HG03565 (cell line): Measurements from ENCODE around the gene GOLM1.
"Not testable (repeated sequence)": the region's sequence is repeated elsewhere in the genome, so short reads cannot be mapped to it uniquely, and the experiment has no call there.

Experiments used
- ATAC-seq: cut with Tn5 transposase; IDR thresholded peaks from one replicate; pipeline ENCODE4 v1.9.1; 2021; ENCODE audit warnings: mild to moderate bottlenecking, moderate library complexity; ENCODE audit not compliant: unreplicated experiment

The GOLM1 gene

DNA sequence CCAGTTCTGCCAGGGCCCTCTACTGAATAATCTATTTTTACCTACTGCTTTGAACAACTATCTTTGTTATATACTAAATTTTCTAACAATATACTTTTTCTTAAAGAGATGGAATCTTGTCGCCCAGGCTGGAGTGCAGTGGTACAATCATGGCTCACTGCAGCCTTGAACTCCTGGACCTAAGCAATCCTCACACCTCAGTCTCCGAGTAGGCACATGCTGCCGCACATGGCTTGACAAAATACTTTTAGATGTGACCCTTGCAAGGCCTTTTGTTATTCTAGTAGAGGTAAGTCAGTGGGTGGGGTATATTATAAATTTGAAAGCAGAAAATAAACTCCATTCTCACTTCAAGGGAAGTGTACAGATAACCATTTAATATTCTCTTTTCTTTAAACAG, 7.9 kb downstream of the GOLM1 start:
- no peak for ATAC-seq

DNA sequence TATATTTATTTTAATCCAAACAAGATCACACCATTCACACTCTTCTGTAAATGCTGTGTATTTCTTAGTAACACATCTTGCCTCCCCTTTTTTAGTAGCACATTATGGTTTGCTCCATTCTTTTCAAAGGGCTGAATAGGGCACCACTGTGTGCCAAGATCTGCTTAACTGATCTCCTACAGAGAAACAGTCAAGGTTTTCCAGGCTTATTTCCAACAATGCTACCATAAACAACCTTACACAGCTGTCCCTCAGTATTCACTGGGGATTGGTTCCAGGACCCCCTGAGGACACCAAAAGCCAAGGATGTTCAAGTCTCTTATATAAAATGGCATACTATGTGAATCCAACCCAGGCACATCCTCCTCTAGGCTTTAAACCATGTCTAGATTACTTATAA, 16.5 kb downstream of the GOLM1 start:
- no peak for ATAC-seq

DNA sequence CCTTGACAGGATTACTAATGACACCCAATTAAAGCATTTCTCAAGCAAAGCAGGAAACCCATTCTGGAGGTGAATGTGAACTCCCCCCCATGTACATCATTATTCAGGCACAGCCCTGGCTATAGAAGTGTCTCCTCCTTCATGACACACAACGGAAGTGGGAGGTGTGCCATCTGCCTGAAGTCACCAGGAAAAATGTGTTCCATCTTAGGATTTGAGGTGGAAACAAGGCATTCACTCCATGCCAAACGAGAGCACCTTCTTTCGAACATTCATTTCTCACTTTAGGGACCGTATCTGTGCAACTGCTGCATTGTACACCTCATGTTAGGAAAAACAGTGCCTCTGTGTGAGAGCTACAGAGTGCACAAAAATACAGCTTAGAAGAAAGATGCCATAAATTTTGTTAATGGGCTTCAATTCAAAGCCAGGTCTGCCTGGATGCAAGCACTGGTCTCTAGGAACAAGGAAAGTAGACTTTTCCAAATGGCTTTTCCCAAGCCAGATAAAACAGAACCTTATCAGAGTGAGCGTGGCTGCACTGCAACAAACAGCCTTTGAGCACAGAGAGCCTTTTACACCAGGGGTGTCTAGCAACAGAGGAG, 19.4 kb downstream of the GOLM1 start:
- ATAC-seq: no peak

DNA sequence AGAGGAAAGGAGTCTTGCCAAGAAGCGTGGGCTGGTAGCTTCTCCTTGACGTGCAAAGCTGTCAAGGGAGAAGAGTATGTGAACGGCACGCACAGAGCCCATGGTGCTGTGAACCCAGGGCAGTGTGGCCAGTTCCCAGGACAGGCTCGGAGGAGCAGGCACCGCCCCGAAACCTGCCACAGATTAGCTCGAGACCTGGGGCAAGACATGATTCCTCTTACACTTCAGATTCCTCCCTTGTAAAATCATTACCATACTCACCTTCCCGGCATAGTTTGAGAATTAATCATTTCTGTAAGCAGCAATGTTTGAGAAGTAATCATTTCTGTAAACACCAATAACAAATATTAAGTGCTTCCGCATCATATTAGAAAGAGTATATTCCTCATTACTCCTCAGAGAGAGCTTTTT, 19.9 kb downstream of the GOLM1 start:
- no peak for ATAC-seq

DNA sequence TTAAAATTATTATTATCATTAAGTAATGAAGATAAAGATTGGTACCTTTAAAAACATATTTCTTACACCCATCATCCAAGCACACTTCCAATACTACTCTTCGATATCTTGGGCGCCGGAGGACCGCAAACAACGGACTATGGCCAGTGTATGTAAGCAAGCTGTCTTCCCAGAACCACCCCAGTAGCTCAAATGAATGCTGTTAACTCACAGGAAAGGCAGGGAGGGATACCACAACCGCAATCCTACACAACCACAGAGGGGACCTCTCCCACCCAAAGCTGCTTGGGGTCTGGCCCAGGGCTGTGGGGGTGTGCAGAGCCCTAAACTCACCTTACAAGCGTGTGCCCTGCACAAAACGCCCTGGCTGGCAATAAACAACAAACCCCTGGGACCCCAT, 20.6 kb downstream of the GOLM1 start:
- ATAC-seq: no peak

DNA sequence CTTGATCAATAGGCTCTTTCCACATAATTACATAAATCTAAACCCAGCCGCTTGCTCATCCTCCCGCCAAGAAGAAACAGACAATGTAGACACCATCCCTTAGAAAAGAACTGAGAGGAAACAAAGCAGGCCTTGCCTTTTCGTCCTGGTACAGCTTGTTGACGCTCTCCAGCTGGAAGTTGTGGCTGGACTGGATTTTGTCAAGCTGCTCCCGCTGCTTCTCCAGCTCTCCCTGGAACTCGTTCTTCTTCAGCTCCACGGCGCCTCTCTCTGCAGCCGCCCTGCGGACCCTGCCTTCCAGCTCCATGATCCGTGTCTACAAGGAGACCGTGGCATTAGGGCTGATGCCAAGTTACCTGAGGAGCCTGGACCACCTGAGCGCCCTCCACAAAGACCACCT, 22.1 kb downstream of the GOLM1 start:
- ATAC-seq: no peak

DNA sequence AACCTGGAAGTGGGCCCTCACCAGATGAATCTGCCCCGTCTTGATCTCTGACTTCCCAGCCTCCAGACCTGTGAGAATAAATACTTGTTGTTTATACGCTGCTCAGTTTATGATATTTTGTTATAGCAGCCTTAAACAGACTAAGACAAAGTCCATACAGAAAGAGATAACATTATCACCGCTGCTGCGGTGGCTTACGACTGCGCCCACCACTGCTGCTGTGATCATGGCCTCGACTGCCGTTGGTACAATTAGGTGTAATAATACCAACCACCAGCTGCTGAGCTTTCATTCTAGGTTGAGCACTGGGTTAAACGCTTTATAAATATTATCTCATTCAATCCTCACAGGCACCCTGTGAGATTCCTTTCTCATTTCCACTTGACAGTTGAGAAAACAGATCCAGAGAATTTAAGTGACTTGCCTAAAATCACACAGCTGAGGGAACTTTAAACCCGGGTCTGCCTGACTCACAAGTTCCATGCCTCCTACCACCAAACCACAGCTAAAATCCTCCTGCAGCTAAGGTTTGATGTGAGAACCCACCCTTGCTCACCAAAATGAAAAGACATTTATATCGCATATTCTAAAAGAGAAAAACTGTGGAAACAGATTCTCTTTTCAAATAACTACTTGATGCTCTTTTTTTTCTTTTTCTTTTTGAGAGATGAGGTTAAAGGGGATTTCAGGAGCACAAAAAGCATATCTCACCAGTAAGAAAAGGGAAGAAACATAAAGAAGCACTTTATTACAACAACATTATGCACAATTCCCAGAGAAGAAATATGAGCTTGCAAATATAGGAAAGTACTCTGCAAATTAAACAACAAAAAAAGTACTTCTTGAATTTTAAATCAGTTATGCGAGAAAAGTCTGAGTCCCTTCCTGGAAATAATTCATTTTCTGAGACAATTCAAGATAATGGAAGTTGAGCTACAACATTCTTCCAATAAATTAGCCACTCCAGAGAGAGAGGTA, 23.9 kb downstream of the GOLM1 start:
- ATAC-seq: no peak

DNA sequence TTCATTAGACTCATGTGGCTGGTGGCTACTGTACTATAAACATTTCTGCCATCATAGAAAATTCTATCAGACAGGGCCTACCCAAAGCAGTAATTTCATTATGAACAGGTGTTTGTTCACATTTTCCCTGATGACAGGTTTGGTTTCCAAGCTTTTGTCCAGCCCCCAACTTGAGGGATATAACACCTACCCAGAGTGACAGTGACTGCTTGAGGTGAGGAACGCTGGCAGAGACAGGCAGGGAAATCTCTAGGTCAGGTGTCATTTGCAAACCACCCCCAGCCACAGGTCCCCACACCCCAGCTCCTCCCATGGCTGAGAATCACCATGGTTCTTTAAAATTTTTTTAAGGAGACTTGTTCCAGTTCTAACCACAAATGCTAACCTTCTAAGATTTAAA, 25.5 kb downstream of the GOLM1 start:
- ATAC-seq: no peak

DNA sequence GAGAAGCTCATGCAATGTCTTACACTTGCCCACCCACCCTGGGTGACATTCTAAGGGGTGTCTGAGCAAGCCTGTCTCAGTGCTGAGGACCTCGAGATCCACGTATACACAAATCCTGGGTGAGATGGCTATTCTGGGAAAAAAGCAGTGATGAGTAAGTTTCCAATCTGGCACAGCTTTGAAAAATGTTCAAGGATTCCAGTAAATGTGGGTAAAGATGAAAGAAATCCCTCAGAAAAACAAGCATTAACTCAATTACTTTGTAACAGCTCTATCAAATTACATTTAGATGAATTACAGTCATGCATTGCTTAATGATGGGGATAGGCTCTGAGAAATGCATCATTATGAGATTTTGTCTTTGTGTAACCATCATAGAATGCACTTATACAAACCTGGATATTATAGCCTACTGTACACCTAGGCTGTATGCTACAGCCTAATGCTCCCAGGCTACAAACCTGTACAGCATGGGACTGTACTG, 26.9 kb downstream of the GOLM1 start:
- ATAC-seq: no peak

DNA sequence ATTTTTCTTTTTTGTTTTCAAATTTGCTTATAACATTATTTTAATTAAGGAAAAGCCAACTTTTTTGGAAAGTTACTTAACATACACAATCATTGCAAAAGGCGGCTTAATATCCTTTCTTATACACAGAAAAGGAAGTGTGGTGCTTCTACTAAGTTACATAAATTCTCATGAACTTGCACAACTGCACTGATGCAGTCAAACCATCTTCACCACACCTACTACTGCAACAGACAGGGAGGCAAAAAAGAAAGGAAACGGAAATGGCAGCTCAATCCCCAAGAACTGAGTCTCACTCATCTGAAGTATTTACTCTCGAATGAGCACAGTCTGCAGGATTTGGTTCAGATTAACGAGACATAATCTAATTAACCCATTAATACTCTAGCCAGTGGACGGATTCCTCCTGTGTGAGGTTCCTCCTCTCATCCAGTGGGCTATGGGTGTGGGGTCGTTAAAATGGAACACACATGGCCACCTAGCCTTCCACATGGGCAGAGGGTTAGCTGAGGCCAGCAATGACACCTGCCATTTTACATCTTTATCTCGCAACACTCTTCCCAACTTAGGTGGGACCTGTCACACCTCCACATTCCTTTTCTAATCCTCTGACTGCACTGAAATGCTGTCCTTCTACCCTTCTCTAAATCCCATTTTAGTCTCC, 30.0 kb downstream of the GOLM1 start:
- no peak for ATAC-seq

DNA sequence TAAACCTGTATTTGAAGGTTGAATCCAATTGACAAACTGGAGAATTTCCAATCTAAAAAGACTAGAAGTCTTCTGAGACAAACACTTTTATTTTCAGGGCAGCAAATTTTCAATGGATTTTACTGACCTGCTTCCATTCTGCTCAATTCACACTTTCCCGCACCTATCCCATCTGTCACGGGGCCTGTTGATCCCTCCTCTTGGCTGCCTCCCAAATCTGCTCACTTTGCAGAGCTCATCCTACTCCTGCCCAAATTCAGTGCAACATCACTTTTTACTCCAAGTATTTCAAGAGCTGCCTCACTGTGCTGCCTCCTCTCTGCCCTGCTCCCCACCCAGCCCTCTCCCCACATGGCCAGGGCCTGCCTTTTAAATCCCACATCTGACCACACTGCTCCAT, 35.1 kb downstream of the GOLM1 start:
- ATAC-seq: no peak

DNA sequence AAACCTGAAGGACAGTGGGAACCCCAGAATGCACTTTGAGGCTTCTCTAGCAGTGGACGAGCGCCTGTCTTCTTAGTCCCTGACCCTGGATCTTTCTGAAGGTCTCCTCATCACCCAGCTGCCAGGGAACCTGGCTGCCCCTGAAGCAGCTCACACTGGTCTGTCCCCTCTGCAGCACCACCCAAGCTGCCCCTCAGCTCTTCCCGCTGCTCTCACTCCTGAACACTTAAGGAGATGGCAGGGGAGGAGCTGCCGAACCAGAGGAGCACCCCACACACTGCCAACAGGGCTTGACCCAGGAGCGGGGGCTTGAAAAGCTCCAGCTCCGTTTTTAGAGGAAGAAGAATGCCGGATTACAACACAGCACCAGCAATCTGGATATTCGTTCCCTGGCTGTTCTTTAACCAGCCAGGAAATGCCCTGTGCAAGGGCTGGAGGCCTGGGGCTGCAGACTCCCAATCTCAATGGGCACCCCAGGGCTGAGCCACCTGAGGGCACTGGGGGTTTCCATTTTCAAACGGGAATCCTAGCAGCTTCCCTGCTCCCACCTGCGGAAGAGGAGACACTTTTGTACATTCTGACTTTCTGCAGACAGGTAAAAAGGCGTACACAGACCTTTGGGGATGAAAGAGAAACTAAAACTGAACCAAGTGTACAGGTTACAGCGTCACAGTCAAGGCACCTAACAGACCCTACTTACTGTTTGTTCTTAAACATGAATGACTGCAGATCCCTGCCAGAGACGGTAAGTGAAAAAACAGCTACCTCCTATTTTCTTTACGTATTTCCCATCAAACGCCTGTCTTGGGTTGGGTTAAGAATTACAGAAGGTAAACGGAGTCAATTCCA, 36.3 kb downstream of the GOLM1 start:
- ATAC-seq: no peak

DNA sequence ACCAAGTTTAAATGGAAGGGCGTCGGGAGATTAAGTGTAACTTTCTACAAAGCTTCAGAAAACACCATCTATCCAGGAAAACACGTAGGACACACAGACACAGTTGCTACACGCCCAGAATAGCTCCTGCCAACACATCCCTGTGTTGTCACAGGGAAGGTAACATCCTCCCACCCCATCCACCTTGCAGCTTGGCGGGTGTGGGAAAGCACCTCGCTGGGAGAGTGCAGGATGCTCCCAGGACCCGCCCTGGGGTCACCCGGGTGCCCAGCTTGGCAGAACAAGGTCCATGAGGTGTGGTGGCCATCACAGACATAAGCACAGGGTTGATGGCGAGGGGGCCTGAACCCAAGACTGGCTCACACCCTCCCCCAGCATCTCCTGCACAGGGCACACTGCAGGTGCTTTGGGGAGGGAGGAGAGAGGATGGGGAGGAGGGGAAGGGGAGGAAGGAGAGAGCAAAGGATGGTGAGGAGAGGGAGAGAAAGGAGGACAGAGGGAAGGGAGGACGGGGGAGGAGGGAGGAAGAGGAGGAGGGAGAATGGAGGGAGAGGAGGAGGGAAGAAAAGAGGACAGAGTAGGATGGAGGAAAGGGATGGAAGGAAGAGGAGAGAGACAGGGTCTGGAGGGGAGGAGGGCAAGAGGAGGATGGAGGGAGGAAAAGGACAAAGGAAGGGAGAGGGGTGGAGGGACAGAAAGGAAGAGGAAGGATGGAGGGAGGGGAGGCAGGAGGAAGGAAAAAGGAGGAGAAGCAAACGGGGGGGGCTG, 37.2 kb downstream of the GOLM1 start:
- no peak for ATAC-seq

DNA sequence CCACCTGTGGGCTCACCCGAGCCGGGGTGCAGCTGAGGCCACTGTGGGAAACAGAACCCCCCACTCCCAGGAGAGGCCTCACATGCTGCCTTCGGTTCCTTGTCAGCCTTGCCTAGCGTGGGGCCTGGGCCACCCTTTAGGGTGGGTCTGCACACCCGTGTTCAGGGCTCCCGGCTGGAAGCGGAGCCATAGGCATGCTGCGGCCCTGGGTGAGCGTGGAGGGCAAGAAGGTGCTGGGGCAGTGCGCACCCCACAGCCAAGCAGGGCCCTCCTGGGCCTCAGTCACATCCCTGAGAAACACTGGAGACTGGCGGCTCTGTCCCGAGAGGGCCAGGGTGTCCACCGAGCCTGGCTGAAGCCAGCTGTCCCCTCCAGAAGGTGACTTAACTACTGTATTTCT, 41.9 kb downstream of the GOLM1 start:
- no peak for ATAC-seq

DNA sequence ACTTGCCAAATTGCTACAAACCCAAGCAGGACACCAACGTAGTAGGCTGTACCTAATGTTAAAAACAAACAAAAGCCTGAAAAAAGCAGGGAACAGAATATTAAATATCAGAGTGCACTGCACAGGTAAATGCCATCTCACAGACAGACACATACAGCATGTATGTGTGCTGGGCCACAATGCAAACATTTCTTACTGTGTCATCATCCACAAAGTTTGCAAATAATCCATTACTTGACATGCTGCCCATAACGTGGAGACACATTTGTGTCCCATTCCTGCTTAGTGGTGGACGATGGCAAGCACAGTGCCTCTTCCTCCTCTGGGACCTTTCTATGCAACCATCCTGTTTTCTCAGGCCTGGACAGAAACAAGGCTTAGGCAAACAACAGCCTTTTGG, 44.7 kb downstream of the GOLM1 start:
- ATAC-seq: no peak

DNA sequence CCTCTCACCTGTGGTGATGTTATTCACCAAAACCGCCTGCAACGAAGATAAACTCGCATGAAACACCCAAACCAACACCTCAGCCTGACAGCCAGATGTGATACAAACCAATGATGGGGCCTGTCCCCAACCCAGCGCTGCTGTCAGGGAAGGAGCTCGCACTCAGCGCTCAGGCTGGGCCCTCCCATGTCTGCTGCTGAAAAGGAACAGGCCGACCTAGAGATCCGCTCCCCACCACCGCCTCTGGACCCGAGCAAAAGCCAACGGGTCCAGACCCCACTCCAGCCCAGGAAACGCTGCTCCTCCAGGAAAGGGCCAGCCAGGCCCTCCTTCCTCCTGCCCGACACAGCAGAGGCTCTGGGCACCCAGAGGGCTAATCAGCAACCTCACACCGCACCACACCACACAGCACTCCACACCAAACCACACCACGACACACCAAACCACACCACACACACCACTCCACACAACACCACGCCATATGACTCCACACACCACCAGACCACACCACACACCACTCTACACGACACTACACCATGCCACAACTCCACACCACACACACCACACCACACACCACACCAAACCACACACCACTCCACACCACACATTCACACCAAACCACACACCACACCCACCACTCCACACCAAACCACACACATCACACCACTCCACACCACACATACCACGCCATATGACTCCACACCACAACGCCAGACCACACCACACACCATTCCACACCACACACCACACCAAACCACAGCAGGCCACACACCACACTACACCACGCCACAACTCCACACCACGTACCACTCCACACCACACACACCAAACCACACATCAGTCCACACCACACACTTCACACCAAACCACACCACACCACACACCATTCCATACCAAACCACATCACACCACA, 46.5 kb downstream of the GOLM1 start:
- no peak for ATAC-seq

DNA sequence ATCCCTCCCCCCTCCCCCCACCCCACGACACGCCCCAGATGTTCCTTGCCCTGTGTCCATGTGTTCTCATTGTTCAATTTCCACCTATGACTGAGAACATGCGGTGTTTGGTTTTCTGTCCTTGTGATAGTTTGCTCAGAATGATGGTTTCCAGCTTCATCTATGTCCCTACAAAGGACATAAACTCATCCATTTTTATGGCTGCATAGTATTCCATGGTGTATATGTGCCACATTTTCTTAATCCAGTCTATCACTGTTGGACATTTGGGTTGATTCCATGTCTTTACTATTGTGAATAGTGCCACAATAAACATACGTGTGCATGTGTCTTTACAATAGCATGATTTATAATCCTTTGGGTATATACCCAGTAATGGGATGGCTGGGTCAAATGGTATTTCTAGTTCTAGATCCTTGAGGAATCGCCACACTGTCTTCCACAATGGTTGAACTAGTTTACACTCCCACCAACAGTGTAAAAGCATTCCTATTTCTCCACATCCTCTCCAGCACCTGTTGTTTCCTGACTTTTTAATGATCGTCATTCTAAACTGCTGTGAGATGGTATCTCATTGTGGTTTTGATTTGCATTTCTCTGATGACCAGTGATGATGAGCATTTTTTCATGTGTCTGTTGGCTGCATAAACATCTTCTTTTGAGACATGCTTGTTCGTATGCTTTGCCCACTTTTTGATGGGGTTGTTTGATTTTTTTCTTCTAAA, 51.2 kb downstream of the GOLM1 start:
- ATAC-seq: not testable (repeated sequence)

DNA sequence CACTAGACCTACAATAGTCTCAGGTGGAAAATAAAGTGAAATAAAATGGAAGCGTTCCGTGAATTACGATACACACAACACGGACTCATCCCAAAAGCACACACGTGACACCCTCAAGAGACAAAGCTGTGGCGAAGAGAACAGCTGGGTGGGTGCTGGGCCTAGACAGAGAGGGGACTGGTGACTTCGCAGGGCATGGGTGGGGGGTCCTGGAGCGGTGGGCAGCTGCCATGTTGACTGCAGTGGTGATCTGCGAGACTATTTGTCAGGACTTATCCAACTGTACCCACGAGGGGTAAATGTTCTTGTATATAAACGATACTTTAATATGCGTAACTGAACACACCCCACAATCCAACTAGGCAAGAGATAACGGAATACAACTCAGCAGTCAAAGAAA, 52.0 kb downstream of the GOLM1 start:
- no peak for ATAC-seq
